Fibroblast of villous mesenchyme (primary cell): Measurements from ENCODE around the gene MADD. TPM values are rescaled to one million over a fixed set of nuclear protein-coding genes. Genes with fewer than 3 reads are reported as not detected.

Source experiments
- DNase-seq: peaks from one replicate; pipeline ENCODE4 v3.0.0-alpha.2; 2010; ENCODE audit warnings: low read depth
- H3K4me3 ChIP-seq: 2 replicates; pipeline ENCODE4 v1.5.1; 2011; ENCODE audit warnings: low read depth, mild to moderate bottlenecking, low read length
- total RNA-seq: library from RNA; depleted of rRNA; stranded (reverse); fragments of >200 nt; gene quantifications from 2 replicates; pipeline ENCODE4 v1.2.3, GENCODE V29; 2012
- TF ChIP-seq, protein P1 (sequence below): IDR thresholded peaks from 2 replicates; pipeline ENCODE4 v1.5.1; 2012; ENCODE audit warnings: low read depth, mild to moderate bottlenecking, low read length; ENCODE audit not compliant: insufficient read depth

The MADD gene
- total RNA-seq, 1 donor, result 27.2 TPM

DNA sequence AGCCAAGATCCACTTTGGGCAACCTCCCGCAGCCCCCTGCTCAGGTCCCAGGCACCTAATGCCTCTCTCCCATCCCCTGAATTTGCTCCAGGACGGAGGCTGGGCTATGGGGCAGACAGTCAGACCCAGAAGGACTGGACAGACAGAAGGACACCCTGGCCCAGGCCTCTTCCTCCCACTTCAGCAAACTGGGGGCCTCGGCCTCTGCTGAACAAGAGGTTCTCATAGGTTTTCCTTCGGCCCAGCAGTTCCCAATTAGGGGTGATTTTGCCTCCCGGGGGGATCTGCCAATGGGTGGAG is 104.7 kb downstream of the MADD start:
- TF ChIP-seq, protein P1, sequence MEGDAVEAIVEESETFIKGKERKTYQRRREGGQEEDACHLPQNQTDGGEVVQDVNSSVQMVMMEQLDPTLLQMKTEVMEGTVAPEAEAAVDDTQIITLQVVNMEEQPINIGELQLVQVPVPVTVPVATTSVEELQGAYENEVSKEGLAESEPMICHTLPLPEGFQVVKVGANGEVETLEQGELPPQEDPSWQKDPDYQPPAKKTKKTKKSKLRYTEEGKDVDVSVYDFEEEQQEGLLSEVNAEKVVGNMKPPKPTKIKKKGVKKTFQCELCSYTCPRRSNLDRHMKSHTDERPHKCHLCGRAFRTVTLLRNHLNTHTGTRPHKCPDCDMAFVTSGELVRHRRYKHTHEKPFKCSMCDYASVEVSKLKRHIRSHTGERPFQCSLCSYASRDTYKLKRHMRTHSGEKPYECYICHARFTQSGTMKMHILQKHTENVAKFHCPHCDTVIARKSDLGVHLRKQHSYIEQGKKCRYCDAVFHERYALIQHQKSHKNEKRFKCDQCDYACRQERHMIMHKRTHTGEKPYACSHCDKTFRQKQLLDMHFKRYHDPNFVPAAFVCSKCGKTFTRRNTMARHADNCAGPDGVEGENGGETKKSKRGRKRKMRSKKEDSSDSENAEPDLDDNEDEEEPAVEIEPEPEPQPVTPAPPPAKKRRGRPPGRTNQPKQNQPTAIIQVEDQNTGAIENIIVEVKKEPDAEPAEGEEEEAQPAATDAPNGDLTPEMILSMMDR, result no peak
- H3K4me3 ChIP-seq, result no peak overlapping the region
- DNase-seq, result no peak

DNA sequence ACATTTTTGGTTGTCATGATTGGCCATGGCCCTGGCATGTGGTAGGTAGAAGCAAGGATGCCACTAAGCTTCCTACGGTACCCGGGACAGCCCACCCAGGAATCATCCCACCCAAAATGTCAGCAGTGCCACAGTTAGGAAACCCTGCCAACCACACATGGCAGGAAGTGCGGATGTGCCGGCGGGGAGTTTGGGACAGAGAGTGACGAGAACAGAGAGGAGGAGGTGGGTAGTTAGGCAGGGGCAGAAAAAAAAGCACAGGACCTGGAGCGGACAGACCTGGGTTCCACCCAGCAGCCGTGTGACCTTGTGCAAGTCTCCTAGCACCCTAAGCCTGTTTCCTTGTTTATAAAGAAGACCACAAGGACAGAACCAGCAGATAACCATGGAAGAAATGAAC is 105.1 kb downstream of the MADD start:
- H3K4me3 ChIP-seq, result no peak overlapping the region
- no peak for DNase-seq
- TF ChIP-seq, protein P1, result no peak

DNA sequence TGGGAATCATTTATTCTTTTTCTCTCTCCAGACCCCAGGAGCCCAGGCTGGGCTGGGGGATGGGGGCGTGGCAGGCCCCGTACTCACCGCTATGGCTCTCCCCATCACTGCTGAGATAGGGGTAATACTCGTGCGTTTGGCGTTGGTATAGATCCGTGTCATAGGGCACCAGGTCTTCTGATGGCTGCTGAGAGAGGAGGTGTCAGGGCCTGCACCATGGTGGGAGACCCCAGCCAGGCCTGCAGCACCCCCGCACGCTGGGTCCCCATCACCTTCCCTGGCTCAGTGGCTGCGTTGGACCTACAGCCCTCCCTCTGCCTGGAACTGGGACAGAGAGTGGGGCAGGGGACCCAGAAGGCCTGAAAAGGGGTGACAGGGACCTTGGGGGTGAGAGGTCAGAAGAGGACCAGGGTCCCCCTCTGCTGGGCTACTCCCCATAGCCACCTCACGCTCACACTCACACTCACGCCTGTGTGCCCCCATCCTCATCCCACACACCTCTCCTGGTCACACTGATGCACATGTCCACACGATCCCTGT is 105.7 kb downstream of the MADD start:
- no peak for DNase-seq
- TF ChIP-seq, protein P1, result no peak
- no peak overlapping the region for H3K4me3 ChIP-seq

DNA sequence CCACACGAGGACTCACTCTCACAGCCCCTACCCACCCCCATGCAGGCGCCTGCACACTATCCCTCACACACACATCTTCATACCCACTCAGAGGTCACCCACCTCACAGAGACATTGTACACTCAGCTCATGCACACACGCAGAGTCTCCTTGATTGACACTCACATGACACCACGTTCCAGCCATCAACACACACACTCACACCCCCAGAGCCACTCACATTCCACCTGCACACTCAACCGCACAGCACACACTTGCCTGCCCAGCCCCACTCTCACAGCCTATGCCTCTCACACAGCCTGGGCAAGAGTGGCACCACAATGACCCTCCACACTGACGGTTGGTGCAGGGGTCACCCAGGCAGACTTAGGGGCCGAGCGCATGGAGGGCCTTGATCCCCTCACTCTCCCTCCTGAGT is 106.2 kb downstream of the MADD start:
- TF ChIP-seq, protein P1, result no peak
- DNase-seq, result no peak
- H3K4me3 ChIP-seq, result no peak overlapping the region

DNA sequence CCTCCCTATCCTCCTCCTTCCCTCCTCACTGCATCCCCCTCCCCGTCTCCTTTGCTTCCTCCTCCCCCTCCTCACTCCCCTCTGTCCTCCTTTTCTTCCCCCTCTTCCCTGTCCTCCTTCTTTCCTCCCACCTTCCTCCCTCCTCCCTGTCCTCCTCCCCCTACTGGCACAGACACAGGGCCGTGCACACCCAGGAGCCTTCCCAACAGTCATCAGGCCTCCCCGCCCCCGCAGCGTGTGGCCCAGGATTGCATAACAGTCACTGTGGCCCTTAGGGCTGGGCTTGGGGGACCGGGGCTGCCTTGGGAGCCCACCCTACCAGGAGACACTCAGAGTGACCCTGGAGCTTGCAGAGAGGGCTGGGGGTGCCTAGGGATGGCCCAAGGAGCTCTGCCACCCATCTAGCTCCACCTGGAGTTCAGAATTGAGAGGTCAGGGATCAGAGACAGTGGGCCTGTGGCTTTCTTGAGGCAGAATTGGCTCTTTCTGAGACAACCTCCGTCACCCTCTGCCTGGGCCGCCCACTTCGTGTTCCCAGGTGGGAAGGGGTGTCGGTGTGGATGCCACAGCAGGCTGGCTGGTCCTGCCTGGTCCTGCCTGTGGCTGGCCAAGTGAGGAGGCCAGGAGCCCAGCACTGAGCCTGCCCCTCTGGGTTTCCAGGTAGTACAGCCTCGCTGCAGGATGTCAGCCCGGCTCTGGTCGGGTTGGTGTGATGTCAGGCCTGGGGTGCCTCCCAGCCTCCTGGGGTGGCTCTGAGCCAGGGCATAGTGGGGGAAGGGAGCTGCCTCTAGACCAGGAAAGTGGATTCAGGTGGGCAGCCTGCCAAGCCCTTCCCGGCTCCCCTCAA is 106.8 kb downstream of the MADD start:
- TF ChIP-seq, protein P1, result no peak
- DNase-seq, result no peak
- H3K4me3 ChIP-seq, result no peak overlapping the region

DNA sequence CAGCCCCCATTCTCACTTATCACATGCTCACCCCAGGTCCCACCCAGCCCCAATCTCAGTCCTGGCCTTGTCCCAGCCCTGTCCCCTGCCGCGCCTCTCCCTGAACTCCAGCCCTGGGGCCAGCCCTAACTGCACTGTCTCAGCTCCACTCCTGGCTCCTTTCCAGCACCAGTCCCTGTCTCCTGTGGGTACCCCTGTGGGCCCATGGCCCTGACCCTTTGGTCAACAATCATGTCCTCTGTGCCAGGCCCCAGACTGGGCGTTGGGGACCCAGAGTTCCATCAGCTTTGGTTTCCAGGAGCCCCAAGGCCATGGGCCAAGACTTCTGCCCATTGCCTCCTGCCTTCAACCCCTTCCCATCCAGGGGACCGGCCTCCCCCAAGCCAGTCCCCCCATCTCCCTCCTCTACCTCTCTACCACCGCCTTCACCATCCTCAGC is 107.7 kb downstream of the MADD start:
- H3K4me3 ChIP-seq, result no peak overlapping the region
- DNase-seq, result no peak
- TF ChIP-seq, protein P1, result no peak
